GM23248 (cell line): ENCODE measurements around the gene CEL. TPM values are rescaled to one million over a fixed set of nuclear protein-coding genes. Genes with fewer than 3 reads are reported as not detected.
"Not testable (repeated sequence)": the region's sequence is repeated elsewhere in the genome, so short reads cannot be mapped to it uniquely, and the experiment has no call there.

ENCODE experiments used
- DNase-seq: peaks from one replicate; pipeline ENCODE4 v3.0.0-alpha.2; 2015
- H2AFZ ChIP-seq: fragments of 200-600 bp; sonication (generic); 2 replicates; pipeline ENCODE4 v1.6.1; 2016; ENCODE audit warnings: antibody characterized with exemption
- H3F3A ChIP-seq: fragments of 200-600 bp; sonication (generic); 2 replicates; pipeline ENCODE4 v1.6.1; 2016; ENCODE audit warnings: mild to moderate bottlenecking, antibody characterized with exemption, mixed run types; ENCODE audit not compliant: insufficient read depth
- H3K27ac ChIP-seq: fragments of 200-600 bp; sonication (generic); 2 replicates; pipeline ENCODE4 v1.5.1; 2016; ENCODE audit warnings: mild to moderate bottlenecking
- H3K27me3 ChIP-seq: fragments of 200-600 bp; sonication (generic); replicated peaks from 2 replicates; pipeline ENCODE4 v1.6.1; 2016; ENCODE audit warnings: mild to moderate bottlenecking; ENCODE audit not compliant: insufficient read depth
- H3K36me3 ChIP-seq: fragments of 200-600 bp; sonication (generic); 2 replicates; pipeline ENCODE4 v1.6.1; 2016; ENCODE audit warnings: low read depth, mild to moderate bottlenecking
- H3K4me1 ChIP-seq: fragments of 200-600 bp; sonication (generic); 2 replicates; pipeline ENCODE4 v1.6.1; 2016; ENCODE audit warnings: mild to moderate bottlenecking; ENCODE audit not compliant: insufficient read depth
- H3K4me2 ChIP-seq: fragments of 200-600 bp; sonication (generic); one replicate; pipeline ENCODE4 v1.6.1; 2016; ENCODE audit warnings: mild to moderate bottlenecking; ENCODE audit not compliant: unreplicated experiment
- H3K4me3 ChIP-seq: fragments of 200-600 bp; sonication (generic); 2 replicates; pipeline ENCODE4 v1.5.1; 2016; ENCODE audit warnings: mild to moderate bottlenecking
- H3K79me2 ChIP-seq: fragments of 200-600 bp; sonication (generic); 2 replicates; pipeline ENCODE4 v1.6.1; 2016; ENCODE audit warnings: mild to moderate bottlenecking; ENCODE audit not compliant: insufficient read depth
- H3K9ac ChIP-seq: fragments of 200-600 bp; sonication (generic); 2 replicates; pipeline ENCODE4 v1.6.1; 2016; ENCODE audit warnings: mild to moderate bottlenecking
- H3K9me2 ChIP-seq: fragments of 200-600 bp; sonication (generic); 2 replicates; pipeline ENCODE4 v1.6.1; 2016; ENCODE audit warnings: mixed run types, mild to moderate bottlenecking, moderate library complexity; ENCODE audit not compliant: insufficient read depth
- H3K9me3 ChIP-seq: fragments of 200-600 bp; sonication (generic); one replicate; pipeline ENCODE4 v1.6.1; 2017; ENCODE audit warnings: low read depth
- H4K20me1 ChIP-seq: fragments of 200-600 bp; sonication (generic); 2 replicates; pipeline ENCODE4 v1.6.0; 2016; ENCODE audit not compliant: insufficient read depth
- EZH2 ChIP-seq: fragments of 200-600 bp; sonication (generic); IDR thresholded peaks from 2 replicates; pipeline ENCODE4 v1.6.1; 2018; ENCODE audit warnings: antibody characterized with exemption, mild to moderate bottlenecking; ENCODE audit not compliant: insufficient read depth, poor library complexity, severe bottlenecking
- EZH2phosphoT487 ChIP-seq: fragments of 200-600 bp; sonication (generic); IDR thresholded peaks from 2 replicates; pipeline ENCODE4 v1.6.1; 2018; ENCODE audit warnings: antibody characterized with exemption, moderate library complexity, mild to moderate bottlenecking, low read depth; ENCODE audit not compliant: insufficient read depth
- WGBS, 2 experiments: methylation state at CpG; one replicate each; pipeline ENCODE4 v1.1.6; 2015 to 2017; ENCODE audit warnings: low lambda C conversion rate in 2 of 2, low coverage in 1 of 2; ENCODE audit errors: missing lambda C conversion rate in 2 of 2; 5-methylcytosine and 5-hydroxymethylcytosine counted together
- in situ Hi-C: fragments of 300-500 bp; cut with MboI; formaldehyde crosslinking; loops from 2 replicates; pipeline ENCODE4 v1.15.0; 2020
- polyA plus RNA-seq: library from polyadenylated mRNA; unstranded; fragments of >200 nt; fragmentation: Nextera tagmentation; extraction: Ambion mirVana; gene quantifications from 2 replicates; pipeline ENCODE4 v1.2.1, GENCODE V29; 2016
- total RNA-seq: library from RNA; depleted of rRNA; stranded (reverse); fragments of >200 nt; shearing (Covaris generic); gene quantifications from 2 replicates; pipeline ENCODE4 v1.2.3, GENCODE V29; 2014

Gene CEL
- total and polyA plus RNA-seq, 2 experiments from 2014 or later, result 0.22 TPM; not detected in 1

- Histone ChIP-seq H3K79me2 (no peaks in the 10 kb centered on the region), H3K9ac (no peak overlapping the region), H3F3A (peaks cover 30% of the 10 kb centered on the region), H3K27ac (no peak overlapping the region), H3K9me2 (no peaks in the 10 kb centered on the region), H3K4me3 (no peak overlapping the region), H3K27me3 (no peaks in the 10 kb centered on the region), H3K4me2 (no peak overlapping the region), H3K36me3 (no peaks in the 10 kb centered on the region), H3K9me3 (no peaks in the 10 kb centered on the region), H2AFZ (no peak overlapping the region), H3K4me1 (peaks cover 25% of the 10 kb centered on the region), H4K20me1 (no peaks in the 10 kb centered on the region)
- 86 to 97% methylated on average over 7 to 32 of the region's 33 CpGs for whole genome bisulfite sequencing, 2 experiments
- TF ChIP-seq EZH2phosphoT487, result no peak
- no peak for TF ChIP-seq EZH2
- in situ Hi-C loops, result no loop called here
- no peak for DNase-seq
Observed at GRCh38 chr9:133071484-133072150, 9.8 kb downstream of the CEL start.

GRCh38 chr9:133072210-133072609 is 10.4 kb downstream of the CEL start:
- H3K4me3 ChIP-seq, in situ Hi-C loops, H3K9me2 ChIP-seq, DNase-seq, H3K27me3 ChIP-seq, H3K9me3 ChIP-seq, H3K4me2 ChIP-seq, H3K79me2 ChIP-seq, H3K9ac ChIP-seq, H3K36me3 ChIP-seq, H3K27ac ChIP-seq, H2AFZ ChIP-seq, H4K20me1 ChIP-seq: not testable (repeated sequence)
- H3K4me1 ChIP-seq, result peaks cover 29% of the 10 kb centered on the region
- WGBS, 2 experiments, result 87 to 93% methylated on average over 5 of the region's 5 CpGs
- H3F3A ChIP-seq, result peaks cover 36% of the 10 kb centered on the region

GRCh38 chr9:133073086-133074014 is 11.6 kb downstream of the CEL start:
- WGBS, 2 experiments, result 89 to 90% methylated on average over 12 of the region's 12 CpGs
- H3K4me3 ChIP-seq, result no peak overlapping the region
- H4K20me1 ChIP-seq, result no peaks in the 10 kb centered on the region
- no peaks in the 10 kb centered on the region for H3K9me3 ChIP-seq
- no peaks in the 10 kb centered on the region for H3K9me2 ChIP-seq
- no peak overlapping the region for H3K4me2 ChIP-seq
- H3K9ac ChIP-seq, result no peak overlapping the region
- in situ Hi-C loops, result no loop called here
- H2AFZ ChIP-seq, result no peak overlapping the region
- no peak for TF ChIP-seq EZH2
- no peak for TF ChIP-seq EZH2phosphoT487
- peaks cover 29% of the 10 kb centered on the region for H3K4me1 ChIP-seq
- H3F3A ChIP-seq, result peaks cover 36% of the 10 kb centered on the region
- H3K27ac ChIP-seq, result no peak overlapping the region
- no peaks in the 10 kb centered on the region for H3K79me2 ChIP-seq
- H3K36me3 ChIP-seq, result no peaks in the 10 kb centered on the region
- no peaks in the 10 kb centered on the region for H3K27me3 ChIP-seq
- no peak for DNase-seq

- no peaks in the 10 kb centered on the region for H4K20me1 ChIP-seq
- H3K9me2 ChIP-seq, result no peaks in the 10 kb centered on the region
- no peaks in the 10 kb centered on the region for H3K9me3 ChIP-seq
- DNase-seq, result peak; percentile 56
- H3K27me3 ChIP-seq, result no peaks in the 10 kb centered on the region
- H3K4me3 ChIP-seq, result no peak overlapping the region
- H3K4me1 ChIP-seq, result peaks cover 29% of the 10 kb centered on the region
- TF ChIP-seq EZH2 (no peak), EZH2phosphoT487 (no peak)
- peak overlapping the region; percentile 25 for H3K4me2 ChIP-seq
- H3K36me3 ChIP-seq, result no peaks in the 10 kb centered on the region
- peaks cover 36% of the 10 kb centered on the region for H3F3A ChIP-seq
- H3K9ac ChIP-seq, result no peak overlapping the region
- H3K79me2 ChIP-seq, result no peaks in the 10 kb centered on the region
- in situ Hi-C loops, result no loop called here
- H3K27ac ChIP-seq, result no peak overlapping the region
- no peak overlapping the region for H2AFZ ChIP-seq
- WGBS, 2 experiments, result 47 to 50% methylated on average over 8 of the region's 8 CpGs
Observed at GRCh38 chr9:133074111-133074651, 12.4 kb downstream of the CEL start.
